HG03196 (cell line): ENCODE results near the gene SNAP25.

Source experiments
- ATAC-seq: cut with Tn5 transposase; IDR thresholded peaks from one replicate; pipeline ENCODE4 v1.9.1; 2021; ENCODE audit not compliant: unreplicated experiment

Gene SNAP25

GRCh38 chr20:10216146-10216791 is 2.4 kb upstream of the SNAP25 start:
- no peak for ATAC-seq

DNA sequence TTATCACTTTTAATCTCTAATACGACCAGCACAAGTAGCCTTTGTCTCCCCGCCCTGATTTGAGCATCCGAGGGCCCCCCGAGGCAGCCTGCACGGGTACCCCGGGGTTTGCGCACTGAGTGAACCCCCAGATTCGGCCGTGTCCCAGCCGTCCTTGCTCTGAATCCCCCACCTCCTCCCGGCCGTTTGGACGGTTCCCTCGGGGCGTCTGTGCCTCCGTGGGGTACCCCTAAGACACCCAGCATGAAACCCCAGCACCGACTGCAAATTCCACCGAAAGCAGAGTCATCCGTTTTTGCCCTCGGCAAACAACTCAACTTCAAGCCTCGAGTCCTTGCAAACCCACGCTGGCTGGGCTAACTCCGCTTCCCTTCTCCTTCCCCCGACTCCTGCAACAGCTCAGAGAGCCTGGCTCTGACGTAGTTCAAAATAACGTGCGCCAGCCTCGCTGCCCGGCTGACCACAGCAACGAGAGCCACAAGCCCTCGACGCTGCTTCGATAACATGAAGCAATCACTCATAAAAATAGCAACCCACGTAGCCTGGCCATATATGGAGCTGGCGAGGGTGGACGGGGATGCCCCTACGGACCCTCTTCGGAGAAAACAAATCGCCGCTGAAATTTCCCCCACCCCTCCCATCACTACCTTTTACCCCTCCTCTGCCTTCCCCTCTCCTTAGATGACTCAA is 764 bp upstream of the SNAP25 start:
- no peak for ATAC-seq

GRCh38 chr20:10219452-10219791 is 792 bp downstream of the SNAP25 start:
- ATAC-seq: no peak

DNA sequence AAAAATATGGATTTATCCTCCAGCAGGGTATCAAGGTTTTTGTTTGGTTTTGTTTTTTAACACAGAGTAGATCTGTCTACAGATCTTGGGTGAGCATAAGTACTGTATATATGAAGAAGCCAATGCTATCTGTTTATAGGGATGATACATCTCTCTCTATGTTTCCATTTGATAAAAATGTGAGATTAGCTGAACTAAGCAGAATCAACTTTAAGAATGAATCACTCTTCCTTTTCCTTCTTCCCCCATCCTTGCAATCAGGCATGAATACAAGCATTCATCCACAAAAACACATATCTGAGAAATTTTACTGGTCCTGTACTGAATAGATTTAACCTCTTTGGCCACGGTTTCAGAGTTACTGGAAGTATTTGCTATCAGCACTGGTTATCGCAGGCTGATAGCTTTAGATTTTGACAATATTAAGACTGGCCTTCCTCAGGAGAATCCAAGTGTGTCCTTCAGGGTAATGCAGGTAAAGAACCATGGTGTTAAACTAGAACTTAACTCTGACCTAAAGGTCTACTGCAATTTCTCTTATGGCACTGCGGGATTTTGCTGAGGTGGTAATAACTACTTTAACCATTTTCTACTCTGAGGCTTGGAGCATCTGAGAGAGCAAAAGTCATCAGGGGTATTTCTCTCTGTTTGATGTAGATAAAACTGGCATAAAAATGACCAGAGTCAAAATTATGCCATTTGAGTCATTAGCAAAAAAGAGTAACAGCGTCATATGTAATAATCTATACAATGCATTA is 1.5 kb downstream of the SNAP25 start:
- no peak for ATAC-seq

DNA sequence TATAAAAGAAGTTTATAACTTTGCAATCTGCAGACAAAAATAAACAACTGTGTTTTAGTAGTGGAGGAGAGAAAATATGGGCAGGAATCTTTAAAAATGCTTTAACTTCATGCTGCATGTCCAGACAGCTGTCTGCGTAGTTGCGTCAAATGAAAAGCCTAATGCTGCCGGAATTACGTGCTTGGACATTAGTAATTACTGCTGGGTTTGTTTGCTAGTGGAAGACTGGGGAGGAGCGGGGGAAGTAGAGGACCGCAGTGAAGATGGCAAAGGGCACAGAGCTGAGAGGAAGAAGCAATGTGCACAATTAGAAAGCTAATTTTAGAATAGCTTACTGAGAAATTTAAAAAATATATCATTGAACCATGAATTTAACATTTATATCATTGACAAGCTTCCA is 2.4 kb downstream of the SNAP25 start:
- no peak for ATAC-seq

- no peak for ATAC-seq
Observed at GRCh38 chr20:10225439-10226060, 6.9 kb downstream of the SNAP25 start.

- no peak for ATAC-seq
Observed at GRCh38 chr20:10228330-10228729, 9.7 kb downstream of the SNAP25 start.

GRCh38 chr20:10231290-10231689 is 12.7 kb downstream of the SNAP25 start:
- ATAC-seq: no peak

GRCh38 chr20:10236540-10237533 is 18.2 kb downstream of the SNAP25 start:
- ATAC-seq: no peak

- ATAC-seq: no peak
Observed at GRCh38 chr20:10239954-10240353, 21.3 kb downstream of the SNAP25 start.

GRCh38 chr20:10240655-10241054 is 22.0 kb downstream of the SNAP25 start:
- no peak for ATAC-seq

DNA sequence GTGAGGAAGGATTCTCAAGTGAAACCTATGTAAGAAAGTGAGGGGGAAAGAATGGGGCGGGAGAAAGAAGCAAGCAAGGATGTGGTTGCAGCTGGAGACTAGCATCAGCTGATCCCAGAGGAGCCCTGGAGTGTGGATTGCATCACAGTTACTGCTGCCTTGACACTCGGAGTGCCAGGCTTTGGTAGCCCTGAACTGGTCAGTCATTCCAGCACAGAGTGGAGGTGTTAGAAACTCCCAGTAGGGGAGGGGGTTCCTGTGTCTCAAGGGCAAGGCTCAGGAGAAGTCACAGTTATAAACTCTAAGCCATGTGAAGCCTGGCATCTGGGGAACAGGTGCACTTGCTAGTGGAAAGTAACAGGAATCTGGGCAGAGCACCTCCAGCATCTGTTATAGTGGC is 23.5 kb downstream of the SNAP25 start:
- ATAC-seq: no peak

GRCh38 chr20:10247440-10247839 is 28.8 kb downstream of the SNAP25 start:
- ATAC-seq: no peak

DNA sequence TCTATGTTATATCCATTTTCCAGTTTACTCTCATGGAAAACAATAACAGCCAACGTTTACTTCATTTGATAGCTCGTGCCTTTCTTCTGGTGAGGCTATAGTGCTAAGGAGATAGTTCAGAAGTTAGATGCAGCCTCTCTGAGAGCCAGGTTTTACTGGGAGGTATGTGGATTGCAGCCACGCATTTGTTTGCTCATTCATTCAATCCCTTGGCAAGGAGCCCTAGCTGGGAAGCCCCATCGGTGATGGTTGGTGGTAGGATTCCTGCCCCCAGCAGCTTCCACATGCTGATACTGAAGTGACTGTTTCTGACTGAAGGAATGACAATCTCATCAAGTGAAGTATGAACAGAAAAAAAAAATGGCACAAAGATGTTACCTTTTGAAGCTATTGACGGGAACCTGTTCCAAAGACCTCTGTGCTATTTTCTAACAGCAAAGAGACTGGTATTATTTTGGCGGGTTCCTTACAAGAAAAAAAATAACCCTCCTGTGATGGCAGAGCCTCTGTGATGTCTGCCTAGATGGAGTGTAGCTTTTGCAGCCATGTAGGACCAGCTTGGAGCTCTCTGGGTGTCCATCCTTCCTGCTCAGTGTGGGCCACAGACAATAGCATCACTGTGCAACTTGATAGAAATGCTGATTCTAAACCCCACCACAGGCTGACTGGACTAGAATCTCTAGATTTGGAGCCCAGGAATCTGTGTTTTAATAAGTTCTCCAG is 30.6 kb downstream of the SNAP25 start:
- no peak for ATAC-seq

DNA sequence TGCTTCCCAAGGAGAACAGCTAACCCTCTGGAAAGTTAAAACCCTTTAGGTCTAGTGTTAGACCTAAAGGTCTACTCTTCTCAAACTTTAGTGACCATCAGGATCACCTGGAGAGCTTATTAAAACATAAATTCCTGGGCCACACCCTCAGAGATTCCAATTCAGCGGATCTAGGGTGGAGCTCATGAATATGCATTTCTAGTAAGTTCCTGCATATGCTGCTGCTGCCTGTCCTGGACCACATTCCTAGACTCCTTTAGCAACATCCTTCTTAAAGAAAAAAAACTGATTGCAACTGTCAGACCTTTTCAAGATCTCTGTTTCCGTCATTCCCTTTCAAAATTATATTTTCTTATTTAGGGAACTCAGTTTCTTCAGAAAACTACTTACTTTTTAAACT is 31.2 kb downstream of the SNAP25 start:
- no peak for ATAC-seq

DNA sequence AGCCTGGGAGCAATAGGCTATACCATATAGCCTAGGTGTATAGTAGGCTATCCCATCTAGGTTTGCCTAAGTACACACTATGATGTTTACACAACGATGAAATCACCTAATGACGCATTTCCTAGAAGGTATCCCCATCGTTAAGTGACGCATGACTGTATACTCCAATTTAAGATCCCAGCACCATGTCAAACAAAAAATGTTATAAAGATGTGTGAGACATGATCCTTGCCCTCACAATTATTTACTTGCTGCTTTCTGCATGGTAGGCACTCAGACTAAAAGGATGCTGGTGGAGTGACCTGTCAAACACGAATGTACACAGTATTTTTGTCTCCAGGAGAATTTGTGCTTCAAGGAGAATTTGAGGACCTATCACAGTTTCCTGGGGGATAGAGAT is 32.3 kb downstream of the SNAP25 start:
- no peak for ATAC-seq

GRCh38 chr20:10253780-10254179 is 35.1 kb downstream of the SNAP25 start:
- ATAC-seq: no peak

- no peak for ATAC-seq
Observed at GRCh38 chr20:10255846-10256245, 37.2 kb downstream of the SNAP25 start.

DNA sequence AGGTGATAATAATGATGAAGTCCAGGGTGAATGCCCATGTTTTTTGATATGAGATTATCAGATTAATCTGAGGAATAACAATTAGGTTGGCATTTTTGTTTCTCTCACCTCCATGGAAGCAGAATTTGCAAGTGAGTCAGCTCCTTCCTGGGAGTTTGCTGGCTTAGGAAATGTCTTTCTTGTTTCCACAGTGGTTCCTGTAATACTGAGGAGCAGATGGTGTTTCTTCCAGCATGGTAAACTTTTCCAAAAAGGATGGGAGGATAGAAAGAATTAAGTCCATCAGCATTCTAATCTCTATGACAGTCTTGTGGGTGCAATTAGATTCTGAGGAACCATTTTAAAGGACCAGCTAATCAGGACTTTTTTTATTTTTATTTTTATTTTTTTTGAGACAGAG is 40.5 kb downstream of the SNAP25 start:
- no peak for ATAC-seq

DNA sequence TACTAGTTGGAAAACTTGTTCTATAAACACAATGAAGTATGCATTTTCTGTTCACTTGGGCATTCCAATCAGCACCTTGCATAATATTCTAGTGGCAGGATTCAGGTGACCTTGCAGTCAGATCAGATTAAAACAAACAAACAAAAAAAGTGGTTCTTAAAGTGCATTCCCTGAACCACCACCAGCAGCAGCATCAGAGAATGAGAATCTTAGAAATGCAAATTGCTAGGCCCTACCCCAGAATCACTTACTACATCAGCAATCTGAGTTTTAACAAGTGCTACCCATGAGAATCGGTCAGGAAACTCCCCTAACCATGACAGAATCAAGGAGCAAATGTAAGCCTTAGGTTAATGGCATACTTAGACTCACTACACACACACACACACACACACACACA is 41.7 kb downstream of the SNAP25 start:
- no peak for ATAC-seq
